Measurements from ENCODE around the gene MS4A4A. TPM values are rescaled to one million over a fixed set of nuclear protein-coding genes. Genes with fewer than 3 reads are reported as not detected.

Gene MS4A4A
- total RNA-seq, 6 donors from 2014 or later, result 10.2 to 68.1 (median 47.7) TPM

DNA sequence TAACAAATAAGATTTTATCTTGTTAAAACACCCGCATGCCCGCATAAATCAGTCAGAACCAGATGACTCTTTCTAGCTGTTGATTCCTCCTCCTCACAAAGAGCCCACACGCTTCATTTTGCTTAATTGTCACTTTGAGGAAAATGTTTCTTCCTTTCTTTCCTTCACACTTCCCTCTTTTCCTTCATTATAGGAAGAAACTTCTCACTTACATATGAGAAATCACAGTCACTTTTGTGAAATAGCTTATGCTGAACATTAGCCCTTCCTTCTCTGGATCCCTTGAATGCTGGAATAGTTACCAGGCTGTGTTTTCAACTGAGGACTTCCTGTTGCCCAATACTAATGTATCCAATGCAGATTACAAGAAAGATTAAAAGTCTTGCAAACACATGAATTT lies 52.4 kb downstream of the MS4A4A start:
- Histone ChIP-seq H3K27me3 (no peaks in the 10 kb centered on the region), H3K27ac (no peak overlapping the region), H3K4me3 (no peak overlapping the region), H3K4me1 (no peaks in the 10 kb centered on the region), H3K36me3 (no peaks in the 10 kb centered on the region), H3K9me3 (no peaks in the 10 kb centered on the region)
- peak in 1 of 2 donors; percentile 75 for ATAC-seq (ENCODE audit: low FRiP score in 2 of 2)
- TF ChIP-seq EP300 (IDR thresholded peaks at IDR 0.05) (no peak), POLR2A (IDR thresholded peaks at IDR 0.05) (peak in 1 of 4 donors; percentile 30), POLR2AphosphoS5 (IDR thresholded peaks at IDR 0.05) (no peak)
- TF ChIP-seq, protein P1, sequence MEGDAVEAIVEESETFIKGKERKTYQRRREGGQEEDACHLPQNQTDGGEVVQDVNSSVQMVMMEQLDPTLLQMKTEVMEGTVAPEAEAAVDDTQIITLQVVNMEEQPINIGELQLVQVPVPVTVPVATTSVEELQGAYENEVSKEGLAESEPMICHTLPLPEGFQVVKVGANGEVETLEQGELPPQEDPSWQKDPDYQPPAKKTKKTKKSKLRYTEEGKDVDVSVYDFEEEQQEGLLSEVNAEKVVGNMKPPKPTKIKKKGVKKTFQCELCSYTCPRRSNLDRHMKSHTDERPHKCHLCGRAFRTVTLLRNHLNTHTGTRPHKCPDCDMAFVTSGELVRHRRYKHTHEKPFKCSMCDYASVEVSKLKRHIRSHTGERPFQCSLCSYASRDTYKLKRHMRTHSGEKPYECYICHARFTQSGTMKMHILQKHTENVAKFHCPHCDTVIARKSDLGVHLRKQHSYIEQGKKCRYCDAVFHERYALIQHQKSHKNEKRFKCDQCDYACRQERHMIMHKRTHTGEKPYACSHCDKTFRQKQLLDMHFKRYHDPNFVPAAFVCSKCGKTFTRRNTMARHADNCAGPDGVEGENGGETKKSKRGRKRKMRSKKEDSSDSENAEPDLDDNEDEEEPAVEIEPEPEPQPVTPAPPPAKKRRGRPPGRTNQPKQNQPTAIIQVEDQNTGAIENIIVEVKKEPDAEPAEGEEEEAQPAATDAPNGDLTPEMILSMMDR (IDR thresholded peaks at IDR 0.05), result no peak
- DNase-seq, result no peak
- 43 to 66% methylated on average over 3 of the region's 3 CpGs for WGBS, 2 donors

DNA sequence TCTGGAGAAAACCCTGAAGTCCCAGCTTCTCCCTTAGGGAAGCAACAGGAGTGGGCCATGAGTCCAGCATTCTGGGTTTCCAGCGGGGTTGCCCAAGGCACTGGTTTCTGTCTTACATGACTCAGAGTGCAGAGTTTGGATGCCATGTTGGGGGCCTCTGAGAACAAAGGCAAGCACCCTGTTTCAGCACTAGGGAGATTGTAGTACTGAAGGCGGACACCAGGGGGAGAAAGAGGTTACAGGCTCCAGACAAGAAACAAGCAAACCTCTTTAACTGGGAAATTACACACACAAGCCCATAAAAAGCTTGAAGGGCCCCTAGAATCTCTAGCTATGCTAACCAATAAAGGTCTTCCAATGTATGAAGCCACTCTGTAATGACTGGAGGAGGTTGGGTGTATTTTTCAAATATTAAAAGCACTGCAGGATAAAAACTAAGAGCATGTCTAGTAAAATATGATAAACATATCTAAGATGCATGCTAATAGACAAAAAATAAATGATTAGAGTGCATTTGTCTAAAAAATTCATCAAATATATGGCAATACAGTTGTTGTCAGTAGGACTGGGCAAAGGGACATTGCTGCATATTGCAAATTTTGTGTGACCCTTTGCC lies 53.6 kb downstream of the MS4A4A start:
- TF ChIP-seq, protein P1 (IDR thresholded peaks at IDR 0.05), result peak; percentile 35 to 70 (median 62)
- TF ChIP-seq EP300 (IDR thresholded peaks at IDR 0.05) (no peak), POLR2AphosphoS5 (IDR thresholded peaks at IDR 0.05) (no peak)
- H3K36me3 ChIP-seq, result no peaks in the 10 kb centered on the region
- ATAC-seq (ENCODE audit: low FRiP score in 2 of 2) (peak; percentile 73 to 83), DNase-seq (peak in 1 of 2 donors; percentile 56)
- H3K27me3 ChIP-seq, result no peaks in the 10 kb centered on the region
- H3K4me3 ChIP-seq, result no peak overlapping the region
- H3K4me1 ChIP-seq, result no peaks in the 10 kb centered on the region
- H3K9me3 ChIP-seq, result no peaks in the 10 kb centered on the region
- 25 to 28% methylated on average over 2 of the region's 2 CpGs for WGBS, 2 donors
- peak overlapping the region in 1 of 4 donors; percentile 22 for H3K27ac ChIP-seq

DNA sequence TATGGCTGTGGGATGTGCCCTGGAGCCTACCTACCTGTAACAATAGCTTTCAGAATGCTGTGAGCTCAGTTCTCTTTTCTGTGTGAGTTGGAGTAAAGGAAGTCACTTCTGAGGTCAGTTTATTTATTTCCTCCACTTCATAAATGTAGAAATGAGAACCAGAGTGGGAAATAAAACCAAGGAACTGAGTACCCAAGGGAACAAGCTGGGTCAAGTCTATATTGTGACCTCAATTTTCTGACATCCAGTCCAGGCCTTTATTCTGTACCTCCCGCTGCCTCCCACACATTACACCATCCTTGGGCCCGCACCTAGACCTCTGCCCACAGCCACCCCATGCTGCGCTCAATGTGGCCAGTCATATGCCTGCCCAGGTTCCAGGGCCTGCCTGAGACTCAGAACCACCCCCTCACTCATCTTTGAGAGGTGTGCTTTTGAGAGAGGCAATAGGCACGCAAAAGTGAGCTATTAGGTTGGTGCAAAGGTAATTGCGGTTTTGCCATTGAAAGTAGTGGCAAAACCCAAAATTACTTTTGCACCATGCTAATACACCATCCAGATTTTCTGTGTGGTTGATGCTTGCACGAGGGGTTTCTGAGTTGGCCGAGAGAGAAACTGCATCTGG lies 56.4 kb downstream of the MS4A4A start:
- TF ChIP-seq POLR2A (IDR thresholded peaks at IDR 0.05) (no peak), POLR2AphosphoS5 (IDR thresholded peaks at IDR 0.05) (no peak), EP300 (IDR thresholded peaks at IDR 0.05) (no peak)
- TF ChIP-seq, protein P1 (IDR thresholded peaks at IDR 0.05), result no peak
- WGBS, 2 donors, result 88 to 93% methylated on average over 7 of the region's 7 CpGs
- Histone ChIP-seq H3K9me3 (no peaks in the 10 kb centered on the region), H3K4me1 (no peaks in the 10 kb centered on the region), H3K4me3 (no peak overlapping the region), H3K27me3 (no peaks in the 10 kb centered on the region), H3K27ac (no peak overlapping the region), H3K36me3 (no peaks in the 10 kb centered on the region)
- DNase-seq (no peak), ATAC-seq (ENCODE audit: low FRiP score in 2 of 2) (no peak)

DNA sequence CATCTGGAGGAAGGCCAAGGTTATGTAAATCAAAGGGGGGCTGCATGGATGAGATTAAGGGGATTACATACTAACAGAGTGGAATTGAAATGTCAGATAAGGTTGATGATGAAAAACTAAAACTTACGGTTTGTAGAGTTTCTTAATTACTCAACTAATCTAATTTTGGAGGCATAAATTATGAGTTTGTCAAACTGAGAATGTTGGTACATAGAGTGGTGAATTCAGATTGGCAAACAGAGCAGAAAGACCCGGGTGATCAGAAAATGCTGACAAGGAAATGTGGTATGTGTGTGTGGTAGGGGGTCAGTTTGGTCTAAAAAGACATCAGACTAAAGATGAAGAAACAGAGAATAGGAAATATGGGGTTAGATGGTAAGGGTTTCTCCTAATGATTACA lies 57.6 kb downstream of the MS4A4A start:
- Histone ChIP-seq H3K27me3 (no peaks in the 10 kb centered on the region), H3K36me3 (no peaks in the 10 kb centered on the region), H3K4me3 (no peak overlapping the region), H3K9me3 (no peaks in the 10 kb centered on the region), H3K27ac (no peak overlapping the region), H3K4me1 (no peaks in the 10 kb centered on the region)
- TF ChIP-seq, protein P1 (IDR thresholded peaks at IDR 0.05), result no peak
- TF ChIP-seq POLR2AphosphoS5 (IDR thresholded peaks at IDR 0.05), result no peak
- TF ChIP-seq POLR2A (IDR thresholded peaks at IDR 0.05), result no peak
- no peak for TF ChIP-seq EP300 (IDR thresholded peaks at IDR 0.05)
- 69 to 78% methylated on average over 2 of the region's 2 CpGs for WGBS, 2 donors
- ATAC-seq (ENCODE audit: low FRiP score in 2 of 2) (no peak), DNase-seq (no peak)

DNA sequence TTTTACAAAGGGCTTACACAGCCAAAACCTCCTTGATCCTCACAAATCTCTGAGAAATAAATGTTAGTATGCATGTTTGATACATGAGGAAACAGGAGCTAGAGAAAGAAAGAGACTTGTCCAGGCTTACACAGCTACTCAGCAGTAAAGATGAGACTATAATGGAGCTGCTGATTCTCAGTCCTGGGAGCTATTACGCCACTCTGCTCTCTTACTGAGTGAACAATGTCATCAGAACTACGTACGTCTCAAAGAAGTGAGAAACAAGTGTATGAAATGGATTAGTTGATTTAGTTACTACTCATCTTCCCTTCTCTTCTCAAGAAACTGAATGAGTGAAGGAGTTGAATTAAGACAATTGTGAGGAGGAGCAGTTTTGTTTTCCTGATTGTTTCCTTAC lies 58.9 kb downstream of the MS4A4A start:
- Histone ChIP-seq H3K27ac (no peak overlapping the region), H3K27me3 (no peaks in the 10 kb centered on the region), H3K4me3 (no peak overlapping the region), H3K4me1 (no peaks in the 10 kb centered on the region), H3K9me3 (no peaks in the 10 kb centered on the region), H3K36me3 (no peaks in the 10 kb centered on the region)
- WGBS, 2 donors, result 56 to 72% methylated on average over 3 of the region's 3 CpGs
- no peak for TF ChIP-seq POLR2A (IDR thresholded peaks at IDR 0.05)
- TF ChIP-seq POLR2AphosphoS5 (IDR thresholded peaks at IDR 0.05), result no peak
- TF ChIP-seq EP300 (IDR thresholded peaks at IDR 0.05), result no peak
- TF ChIP-seq, protein P1 (IDR thresholded peaks at IDR 0.05), result no peak
- DNase-seq (no peak), ATAC-seq (ENCODE audit: low FRiP score in 2 of 2) (no peak)
